Measurements from ENCODE around the gene GPC5.
"Not testable (repeated sequence)": the region's sequence is repeated elsewhere in the genome, so short reads cannot be mapped to it uniquely, and the experiment has no call there.

GPC5 gene

DNA sequence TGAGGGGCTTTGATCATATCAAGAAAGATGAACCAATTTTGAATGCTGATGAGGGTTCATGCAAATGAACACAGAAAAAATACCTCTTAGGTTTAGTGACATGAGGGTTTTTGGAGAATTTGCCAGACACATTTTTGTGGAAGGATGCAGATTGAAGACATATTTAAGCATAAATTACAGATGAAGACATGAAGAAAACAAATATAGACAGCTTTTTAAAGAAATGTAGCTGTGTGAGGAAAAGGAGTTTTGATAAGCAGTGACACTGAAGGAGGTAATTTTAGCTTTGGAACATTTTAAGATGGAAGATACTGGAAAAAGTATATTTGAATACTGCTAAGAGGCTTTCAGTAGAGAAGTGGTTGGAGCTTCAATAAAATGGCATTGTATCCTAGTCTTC is 1017.4 kb downstream of the GPC5 start:
- DNase-seq, result no peak

DNA sequence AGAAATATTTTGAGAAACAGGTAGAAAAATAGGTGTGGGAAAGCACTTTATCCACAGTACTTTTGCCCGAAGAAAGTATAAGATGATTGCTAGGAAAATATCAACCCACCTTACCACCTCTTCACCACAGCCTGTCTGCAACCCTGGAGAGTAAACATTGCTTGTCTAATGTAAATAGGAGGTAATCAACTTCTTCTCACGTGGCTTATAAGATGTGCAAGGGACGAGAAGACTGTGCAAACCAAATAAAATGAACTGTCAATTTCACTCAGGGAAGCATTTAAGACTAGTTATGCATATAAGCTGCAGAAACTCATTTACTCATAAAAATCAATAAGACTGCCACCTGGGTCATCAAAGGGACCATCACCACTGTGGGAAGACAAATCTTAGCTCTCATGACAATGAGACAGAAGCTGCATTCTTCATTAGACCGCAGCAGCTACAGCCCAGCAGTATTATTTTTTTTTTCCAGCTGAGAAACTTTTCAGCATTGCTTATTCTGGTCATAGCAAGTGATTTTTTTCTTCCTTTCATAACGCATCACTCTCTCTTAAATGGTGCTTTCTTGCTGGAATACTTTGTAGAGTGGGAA is 1020.5 kb downstream of the GPC5 start:
- DNase-seq, result no peak

DNA sequence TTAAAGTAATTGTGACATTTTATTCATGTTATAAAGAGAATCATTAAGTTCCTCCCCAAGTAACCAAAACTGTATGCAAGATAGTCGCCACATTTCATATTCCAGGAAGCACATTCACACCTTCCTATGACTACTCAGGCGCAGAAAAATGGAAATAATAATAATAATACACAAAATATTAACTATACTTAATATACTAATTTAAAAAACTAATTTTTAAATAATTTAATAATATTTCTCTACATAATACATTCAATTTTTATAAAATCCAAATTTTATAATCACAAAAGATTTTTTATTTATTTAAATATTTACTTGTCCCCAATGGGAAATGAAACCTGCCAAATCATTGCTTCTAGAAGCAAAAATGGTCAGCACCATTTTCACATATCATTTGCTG is 1030.8 kb downstream of the GPC5 start:
- no peak for DNase-seq

DNA sequence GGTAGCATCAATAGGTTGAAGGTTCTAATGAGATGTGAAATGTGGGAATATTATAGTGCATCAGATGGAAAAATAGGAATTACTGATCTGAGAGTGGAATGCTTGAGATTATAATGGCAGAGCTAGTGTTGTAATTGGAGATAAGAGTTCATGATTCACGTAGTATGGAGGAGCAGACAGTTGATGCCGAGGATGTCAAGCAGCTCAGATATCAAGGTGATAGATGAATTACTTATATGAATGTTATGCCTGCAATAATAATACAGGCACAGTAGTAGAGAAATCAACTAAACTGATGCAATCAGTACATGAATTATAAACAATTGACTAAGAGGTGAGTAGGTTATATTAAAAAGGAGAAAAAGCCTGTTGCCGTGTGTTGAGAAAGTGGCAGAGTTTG is 1035.0 kb downstream of the GPC5 start:
- DNase-seq, result no peak

DNA sequence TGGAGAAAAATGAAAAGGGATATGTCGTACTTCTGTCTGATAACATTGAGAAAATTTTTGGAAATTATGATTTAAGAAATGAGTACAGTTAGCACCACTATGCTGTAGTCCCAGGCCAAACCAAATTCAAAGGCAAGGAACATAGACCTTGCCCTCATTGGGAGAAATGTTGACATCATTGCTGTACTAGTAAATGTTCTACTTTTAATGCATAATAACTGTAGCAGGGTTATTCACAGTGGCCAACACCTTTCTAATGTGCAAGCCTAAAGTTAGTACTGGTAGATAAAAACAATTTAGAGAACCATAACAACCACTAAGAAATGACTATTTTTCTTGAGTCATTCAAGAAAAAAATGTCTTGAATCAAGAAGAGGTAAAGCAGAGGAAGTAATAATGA is 1035.5 kb downstream of the GPC5 start:
- DNase-seq, result no peak

DNA sequence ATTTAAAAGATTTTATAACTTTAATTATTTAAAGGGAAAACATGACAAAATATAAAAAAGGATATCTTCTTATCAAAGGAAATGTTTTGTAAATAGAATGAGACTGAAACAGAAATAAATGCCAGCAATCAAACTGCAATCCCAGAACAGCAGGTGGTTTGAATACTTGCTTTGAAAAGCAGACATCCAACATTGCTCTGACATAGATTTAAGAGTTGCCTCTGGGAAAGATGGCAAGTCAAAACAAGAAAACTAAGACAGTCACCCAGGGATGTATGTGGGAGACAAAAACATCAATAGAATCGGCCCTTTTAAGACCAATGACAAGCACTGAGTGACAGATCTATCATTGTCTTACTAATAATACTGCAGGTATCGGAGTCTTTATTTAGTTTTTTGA is 1038.5 kb downstream of the GPC5 start:
- DNase-seq, result no peak

DNA sequence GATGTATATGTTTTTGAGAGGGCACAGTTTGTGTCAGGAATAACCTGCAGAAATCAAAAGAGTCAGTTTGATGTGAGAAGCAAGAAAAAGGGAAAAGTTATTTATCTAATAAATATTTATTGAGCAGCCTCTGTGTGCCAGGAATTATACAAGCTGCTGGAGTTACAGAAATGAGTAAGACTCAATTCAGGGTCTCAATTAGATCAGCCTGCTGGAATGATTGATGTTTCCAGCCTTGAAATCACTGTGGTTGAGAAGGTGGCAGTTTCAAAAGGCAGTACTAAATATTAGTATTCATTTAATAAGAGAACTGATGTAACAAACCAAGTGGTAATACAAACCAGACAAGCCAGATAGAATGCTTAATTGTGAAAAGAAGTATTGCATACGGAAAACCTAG is 1045.8 kb downstream of the GPC5 start:
- DNase-seq, result no peak

DNA sequence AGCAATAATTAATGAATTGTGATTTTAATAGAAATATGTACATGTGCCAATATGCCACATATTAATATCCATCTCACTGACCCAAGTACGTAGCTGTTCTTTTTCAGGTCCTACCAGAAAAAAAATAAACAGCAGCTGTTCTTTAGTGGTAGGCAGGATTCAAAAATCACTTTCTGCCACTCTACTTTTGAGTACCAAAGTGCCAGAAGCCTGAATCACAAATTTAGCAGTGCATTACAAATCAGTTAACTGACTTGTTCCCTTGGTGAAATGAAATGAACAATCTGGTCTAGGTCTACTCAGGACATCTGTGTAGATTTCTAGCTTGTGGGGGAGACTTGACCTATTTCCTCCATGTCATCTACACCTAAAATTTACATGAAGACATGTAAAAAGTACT is 1052.6 kb downstream of the GPC5 start:
- no peak for DNase-seq

DNA sequence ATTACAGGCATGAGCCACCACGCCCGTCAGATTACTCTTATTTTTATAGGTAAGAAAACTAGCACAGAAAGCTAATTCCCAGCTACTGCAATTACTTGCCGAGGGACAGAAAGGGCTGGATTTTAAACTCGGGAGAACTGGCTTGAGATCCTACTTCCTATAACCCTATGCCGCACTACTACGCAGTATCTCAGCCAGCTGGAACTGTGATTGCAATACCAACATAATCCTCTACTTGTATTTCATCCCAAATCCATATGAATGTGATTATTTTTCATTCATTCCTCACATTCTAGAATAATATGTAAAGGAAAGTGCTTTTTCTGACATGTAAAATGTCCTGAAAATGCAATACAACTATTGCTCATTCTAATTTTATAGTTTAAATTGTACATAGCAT is 1054.4 kb downstream of the GPC5 start:
- DNase-seq, result no peak

DNA sequence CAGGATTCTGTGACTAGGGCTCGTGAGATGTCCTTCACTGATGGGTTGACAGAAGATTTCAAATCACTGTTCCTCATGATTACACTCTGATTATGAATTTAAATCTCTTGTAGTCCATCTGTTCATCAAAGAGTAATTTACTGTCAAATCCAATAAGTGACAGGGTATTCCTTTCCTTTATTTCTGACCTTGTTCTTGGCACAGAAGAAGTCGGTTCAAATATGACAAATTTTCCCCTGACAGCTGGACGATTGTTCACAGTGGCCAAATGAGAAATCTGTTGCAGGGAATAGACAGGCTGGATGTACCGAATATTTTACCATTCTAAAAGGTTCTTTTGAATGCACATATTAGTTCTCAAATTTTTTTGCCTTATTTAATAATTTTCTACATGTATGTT is 1060.9 kb downstream of the GPC5 start:
- no peak for DNase-seq

DNA sequence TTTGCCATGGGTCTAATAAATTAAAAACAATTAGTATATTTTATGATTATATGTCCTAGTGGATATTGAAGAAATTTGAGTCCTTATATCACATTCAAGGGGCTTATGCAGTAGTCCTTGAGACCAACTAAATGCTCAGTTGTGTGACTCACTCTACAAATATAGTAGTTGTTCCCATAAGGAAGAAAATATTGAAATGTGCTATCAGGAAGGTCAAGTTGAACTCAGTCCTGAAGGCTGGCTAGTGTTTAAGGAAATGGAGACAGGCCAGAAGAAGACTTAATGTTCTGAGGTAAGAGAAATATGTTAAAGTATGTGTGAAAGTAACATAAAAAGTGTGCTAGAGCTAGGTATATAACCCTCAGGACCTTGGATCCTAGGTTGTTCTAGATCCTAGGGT is 1062.1 kb downstream of the GPC5 start:
- no peak for DNase-seq

DNA sequence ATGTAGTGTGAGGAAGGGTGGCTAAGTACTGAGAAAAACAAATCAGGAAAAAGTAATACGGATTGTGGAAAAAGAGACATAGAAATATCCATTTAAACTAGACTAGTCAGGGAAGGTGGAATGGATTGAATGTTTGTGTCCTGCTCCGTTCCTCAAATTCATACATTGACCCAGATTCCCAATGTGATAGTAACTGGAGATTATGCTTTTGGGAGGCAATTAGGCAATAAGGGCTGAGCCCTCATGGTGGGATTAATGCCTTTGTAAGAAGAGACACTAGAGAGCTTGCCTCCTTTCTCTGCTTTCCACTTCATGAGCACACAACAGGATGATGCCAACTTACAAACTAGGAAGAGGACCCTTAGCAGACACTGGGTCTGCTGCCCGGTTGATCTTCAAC is 1063.0 kb downstream of the GPC5 start:
- no peak for DNase-seq

DNA sequence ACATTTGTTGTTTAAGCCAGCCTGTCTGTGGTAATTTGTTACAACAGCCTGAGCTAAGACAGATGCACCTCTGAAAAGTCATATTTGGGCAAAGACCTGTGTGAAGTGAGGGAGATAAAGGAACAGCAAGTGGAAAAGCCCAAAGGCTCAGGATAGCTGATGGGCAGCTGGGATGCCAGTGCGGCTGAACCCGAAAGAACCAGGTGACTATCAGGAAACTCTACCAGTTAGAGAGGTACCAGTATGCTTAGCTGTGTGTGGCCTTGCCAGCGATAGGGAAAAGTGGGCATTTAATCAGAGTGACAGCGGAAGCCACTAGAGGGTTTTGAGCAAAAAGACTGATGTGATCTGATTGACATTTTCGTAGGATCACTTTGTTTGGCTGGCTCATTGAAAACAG is 1063.4 kb downstream of the GPC5 start:
- DNase-seq, result no peak

DNA sequence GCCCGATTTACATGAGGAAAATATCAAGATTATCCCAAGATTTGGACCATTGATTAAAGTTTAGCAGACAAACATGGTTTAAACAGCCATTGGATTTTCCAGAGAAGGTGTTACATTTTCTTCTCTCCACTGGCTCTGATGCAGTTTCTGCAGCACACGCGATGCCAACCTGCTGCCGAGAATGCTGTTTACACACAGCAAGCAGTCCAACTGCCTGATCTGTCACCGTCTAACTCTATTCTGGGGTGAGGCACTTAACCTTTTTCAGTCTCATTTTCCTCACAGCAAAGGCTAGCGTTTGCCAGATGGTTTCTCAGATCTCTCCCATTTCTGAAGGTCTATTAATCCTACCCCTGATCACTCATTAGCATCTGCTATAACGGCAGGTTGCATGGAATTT is 1064.7 kb downstream of the GPC5 start:
- no peak for DNase-seq

DNA sequence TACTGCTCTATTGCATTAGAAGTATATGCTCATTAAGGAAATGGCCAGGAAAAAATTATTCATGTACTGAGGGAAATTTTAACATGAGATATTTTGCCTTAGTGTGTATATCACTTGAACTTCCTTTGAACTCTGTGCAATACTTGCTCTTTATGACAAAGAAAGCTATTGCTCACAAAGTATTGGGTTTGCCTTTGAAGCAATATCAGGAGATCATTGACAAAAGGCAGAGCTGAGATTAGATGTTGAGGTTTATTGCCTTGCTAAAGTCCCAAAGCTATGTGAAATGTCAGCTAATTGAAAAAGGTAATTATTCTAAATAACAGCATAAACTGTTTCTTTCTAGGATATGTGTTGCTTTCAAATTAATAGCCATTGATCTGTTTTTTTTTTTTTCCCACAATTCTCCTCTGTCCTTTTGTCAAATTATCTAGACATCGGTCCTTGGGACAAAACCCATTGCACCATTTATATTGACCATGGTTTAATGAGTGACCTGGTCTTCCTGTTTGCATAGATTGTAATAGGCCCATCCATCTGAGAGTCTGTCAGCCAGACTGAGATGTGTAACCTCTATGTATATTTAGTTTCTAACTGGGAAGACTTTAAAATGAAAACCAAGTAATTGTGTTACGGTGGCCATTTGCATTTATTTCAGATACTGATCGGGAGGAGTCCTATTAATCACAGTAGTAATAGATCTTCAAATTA is 1075.5 kb downstream of the GPC5 start:
- no peak for DNase-seq

DNA sequence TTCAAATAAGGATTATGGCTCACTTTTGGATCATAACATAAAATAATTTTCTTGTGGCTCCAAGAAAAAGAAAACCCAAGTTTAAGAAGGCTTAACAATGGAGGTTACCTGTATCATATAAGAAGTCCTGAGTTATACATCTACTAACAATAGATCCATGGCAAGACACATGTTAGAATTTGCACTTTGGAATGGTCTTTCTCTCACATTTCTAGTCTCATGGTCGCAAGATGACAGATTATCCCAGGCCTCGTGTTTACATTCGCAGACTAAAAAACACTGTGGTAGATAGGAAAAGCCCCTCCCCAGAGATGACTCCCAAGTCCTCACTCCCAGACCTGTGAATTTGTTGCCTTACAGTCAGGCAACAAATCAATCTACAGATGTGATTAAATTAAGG is 1082.0 kb downstream of the GPC5 start:
- DNase-seq, result no peak

DNA sequence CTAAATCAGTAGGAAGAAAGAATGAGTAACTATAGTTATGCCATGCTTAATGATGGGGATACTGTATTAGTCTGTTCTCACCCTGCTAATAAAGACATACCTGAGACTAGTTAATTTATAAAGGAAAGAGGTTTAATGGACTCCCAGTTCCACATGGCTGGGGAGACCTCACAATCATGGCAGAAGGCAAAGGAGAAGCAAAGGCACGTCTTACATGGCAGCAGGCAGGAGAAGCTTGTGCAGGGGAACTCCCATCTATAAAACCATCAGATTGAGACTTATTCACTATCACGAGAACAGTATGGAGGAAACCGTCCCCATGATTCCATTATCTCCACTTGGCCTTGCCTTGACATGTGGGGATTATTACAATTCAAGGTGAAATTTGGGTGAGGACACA is 1084.4 kb downstream of the GPC5 start:
- DNase-seq, result not testable (repeated sequence)

DNA sequence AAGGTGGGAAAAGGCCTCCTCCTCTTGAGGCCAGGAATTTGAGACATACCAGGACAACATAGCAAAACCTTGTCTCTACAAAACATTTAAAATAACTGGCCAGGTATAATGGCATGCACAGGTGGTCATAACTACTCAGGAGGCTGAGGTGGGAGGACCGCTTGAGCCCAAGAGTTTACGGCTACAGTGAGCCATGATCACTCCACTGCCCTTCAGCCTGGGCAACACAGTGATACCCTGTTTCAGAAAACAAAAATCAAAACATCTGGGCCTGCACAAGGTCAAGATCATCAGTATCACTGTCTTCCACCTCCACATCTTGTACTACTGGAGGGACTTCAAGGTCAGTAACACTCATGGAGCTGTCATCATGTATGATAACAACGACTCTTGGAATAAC is 1085.5 kb downstream of the GPC5 start:
- no peak for DNase-seq

DNA sequence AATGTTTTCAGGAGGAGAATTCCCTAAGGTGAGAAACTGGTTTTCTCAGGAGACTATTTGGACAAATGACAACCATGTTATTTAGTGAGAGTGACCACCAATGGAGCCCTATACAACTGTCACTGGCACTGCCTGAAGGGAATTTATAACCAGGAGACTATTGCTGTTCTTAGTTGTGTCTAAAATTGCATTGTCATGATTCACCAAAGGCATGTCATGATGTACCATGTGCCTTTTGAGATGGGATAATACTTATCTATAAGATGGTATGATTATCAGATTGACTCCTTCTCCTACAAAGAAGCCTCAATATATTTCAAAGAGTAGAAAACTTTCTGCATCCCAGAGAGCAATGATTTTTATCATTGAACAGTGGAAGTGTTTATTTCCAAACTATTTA is 1088.8 kb downstream of the GPC5 start:
- DNase-seq, result no peak

DNA sequence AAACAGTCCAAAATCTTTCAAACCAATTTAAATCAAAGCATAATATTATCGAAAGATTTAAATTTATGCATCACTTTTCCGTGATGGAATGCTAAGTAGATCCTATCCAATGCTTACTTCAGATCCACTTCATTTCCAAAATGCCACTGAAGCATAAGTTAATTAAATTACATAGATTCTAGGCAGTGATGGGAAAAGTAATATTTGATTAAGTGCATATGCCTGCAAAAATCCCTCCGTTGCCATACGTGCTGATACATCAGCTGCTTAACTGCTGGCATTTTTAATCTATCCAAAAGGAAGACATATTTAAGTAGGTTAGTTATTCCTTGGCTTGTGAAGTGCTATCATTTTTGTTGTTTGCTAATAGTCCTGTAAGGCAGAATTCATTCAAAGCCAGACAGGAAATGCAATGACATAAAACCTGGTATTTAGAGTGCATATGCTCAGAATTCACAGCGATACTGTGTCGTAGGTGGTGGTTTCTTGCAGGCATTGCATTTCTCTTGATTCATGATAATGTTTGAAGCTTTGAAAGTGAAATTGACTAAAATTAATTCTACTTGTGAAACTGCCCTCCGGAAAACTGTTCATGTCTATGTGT is 1089.9 kb downstream of the GPC5 start:
- no peak for DNase-seq

DNA sequence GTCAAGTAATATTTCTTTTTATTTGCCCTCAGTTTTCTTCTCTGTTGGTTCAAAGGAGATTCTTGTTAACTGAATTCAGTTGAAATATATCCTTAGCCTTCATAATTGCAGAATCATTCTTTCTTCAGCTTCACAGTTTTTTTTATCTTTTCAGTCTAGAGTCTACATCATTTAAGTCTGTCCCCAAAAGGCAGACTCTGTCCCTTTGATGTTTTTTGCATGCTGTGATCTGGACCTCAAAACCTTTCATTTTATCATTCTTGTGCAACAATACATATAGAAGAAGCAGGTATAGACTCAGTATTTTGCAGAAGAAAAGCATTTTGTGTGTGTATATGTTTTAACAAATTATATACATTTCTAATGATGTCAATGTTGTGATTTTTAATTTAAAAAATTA is 1093.4 kb downstream of the GPC5 start:
- DNase-seq, result no peak

DNA sequence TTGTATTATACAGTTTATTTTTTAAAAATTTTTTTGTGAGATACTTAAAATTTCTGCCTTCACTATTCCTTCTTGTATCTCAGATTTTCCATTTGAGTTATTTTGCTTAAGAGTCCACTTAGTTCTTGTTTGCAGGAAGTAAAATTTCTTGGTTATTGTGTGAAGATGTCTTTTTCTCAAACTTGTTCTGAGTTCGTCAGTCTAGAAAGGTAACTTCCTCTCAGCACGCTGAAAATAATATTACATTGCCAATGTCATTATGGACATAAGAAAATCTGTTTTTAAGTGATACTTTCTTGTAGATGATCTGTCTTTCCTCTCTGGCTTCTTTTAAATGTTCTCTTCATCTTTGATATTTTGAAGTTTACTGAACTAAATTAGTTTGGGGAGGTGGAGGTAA is 1096.5 kb downstream of the GPC5 start:
- no peak for DNase-seq

DNA sequence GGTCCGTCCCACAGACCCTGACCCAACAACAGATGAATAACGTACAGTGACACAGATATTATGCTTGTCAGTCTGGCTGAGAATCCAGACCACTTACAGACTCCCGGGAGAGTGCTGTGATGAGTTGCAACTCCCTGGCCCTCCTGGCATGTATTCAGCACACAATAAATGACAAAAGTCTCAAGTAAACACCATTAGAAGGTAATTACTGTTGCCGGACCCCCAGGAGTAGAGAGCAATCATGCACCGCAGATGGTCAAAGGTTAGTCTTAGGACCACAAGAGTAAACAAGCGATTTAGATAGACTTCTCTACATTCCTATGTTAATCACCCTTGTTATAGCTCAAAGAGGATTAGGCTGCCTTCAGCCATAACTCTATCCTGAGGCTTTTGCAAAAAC is 1101.8 kb downstream of the GPC5 start:
- no peak for DNase-seq

DNA sequence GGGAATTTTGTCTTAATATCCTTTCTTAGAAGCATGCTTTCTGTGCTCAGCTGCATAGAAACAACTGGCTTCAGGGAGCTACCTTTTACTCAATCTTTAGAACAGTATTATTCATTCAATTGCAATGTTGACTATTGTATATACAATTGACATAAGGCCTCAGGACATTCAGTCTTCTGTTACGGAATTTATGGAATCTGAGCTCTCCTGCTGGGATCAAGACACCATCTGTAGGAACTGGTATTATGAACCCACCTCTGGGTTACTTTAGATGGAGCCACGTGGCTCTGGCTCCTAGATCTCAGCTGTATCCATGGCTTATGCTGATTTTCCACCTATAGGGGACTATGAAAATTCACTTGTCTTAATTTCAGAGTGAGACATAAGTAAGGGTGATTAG is 1112.0 kb downstream of the GPC5 start:
- DNase-seq, result no peak

DNA sequence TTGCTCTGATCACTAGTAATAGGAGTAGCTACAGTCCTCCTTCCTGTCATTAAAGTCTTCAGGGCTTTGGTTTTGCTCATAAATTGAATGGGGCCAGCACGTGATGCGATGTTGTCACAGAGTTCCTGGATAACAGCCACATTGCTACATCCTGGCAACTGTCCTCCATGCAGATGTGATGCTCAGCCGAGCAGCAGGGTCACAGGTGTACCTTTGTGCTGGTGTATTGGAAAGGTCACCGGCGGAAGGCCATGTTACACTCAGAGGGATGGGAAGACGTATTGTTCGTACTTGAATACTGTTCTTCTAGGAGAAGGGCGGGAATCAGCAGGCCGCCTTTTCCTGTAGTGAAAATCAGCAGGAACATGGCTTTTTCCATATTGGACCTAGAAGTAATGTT is 1114.4 kb downstream of the GPC5 start:
- no peak for DNase-seq
